Caco-2 (cell line): Measurements from ENCODE around the gene CLDND1. TPM values are rescaled to one million over a fixed set of nuclear protein-coding genes. Genes with fewer than 3 reads are reported as not detected.

Source experiments
- BruUV-seq: library from RNA; stranded (reverse); fragments of 400-500 nt; replicated peaks from 2 replicates; lab custom pipeline; 2021; lab: Mats Ljungman, UMichigan
- CTCF ChIA-PET: fragments of 300-600 bp; sonication (Branson Sonifier 250); formaldehyde crosslinking; loops from one replicate; lab custom pipeline; 2022; ENCODE audit warnings: antibody characterized with exemption; lab: Charles Lee
- POLR2A ChIA-PET: fragments of 300-600 bp; sonication (Branson Sonifier 250); formaldehyde crosslinking; loops from one replicate; lab custom pipeline; 2022; ENCODE audit warnings: antibody characterized with exemption; lab: Charles Lee
- DNase-seq, 2 experiments: peaks; one replicate each; pipeline versions ENCODE4 v3.0.0 to v3.0.0-alpha.2; 2020 to 2022
- H3K27me3 ChIP-seq: replicated peaks from 2 replicates; pipeline ENCODE4 v1.6.0; 2011; ENCODE audit warnings: low read length; ENCODE audit not compliant: control insufficient read depth, insufficient read depth
- H3K36me3 ChIP-seq: 2 replicates; pipeline ENCODE4 v1.5.1; 2011; ENCODE audit warnings: low read length; ENCODE audit not compliant: control insufficient read depth, insufficient read depth
- H3K4me1 ChIP-seq: fragments of 250-450 bp; sonication (Bioruptor Pico); 2 replicates; pipeline ENCODE4 v1.5.1; 2020; ENCODE audit warnings: mild to moderate bottlenecking
- H3K4me3 ChIP-seq: 2 replicates; pipeline ENCODE4 v1.5.1; 2011; ENCODE audit warnings: low read depth, mild to moderate bottlenecking, control low read depth, low read length
- H3K9me3 ChIP-seq: fragments of 250-450 bp; sonication (Bioruptor Pico); 2 replicates; pipeline ENCODE4 v1.5.1; 2020; ENCODE audit warnings: mild to moderate bottlenecking, moderate library complexity
- H3K27ac Mint-ChIP-seq: one replicate; pipeline ENCODE4 v1.8.0; 2022; ENCODE audit warnings: mixed read lengths; ENCODE audit not compliant: unreplicated experiment
- H3K27me3 Mint-ChIP-seq: one replicate; pipeline ENCODE4 v1.8.0; 2022; ENCODE audit warnings: mixed read lengths; ENCODE audit not compliant: insufficient read depth, unreplicated experiment
- H3K36me3 Mint-ChIP-seq: one replicate; pipeline ENCODE4 v1.8.0; 2022; ENCODE audit warnings: mild to moderate bottlenecking, mixed read lengths; ENCODE audit not compliant: insufficient read depth, unreplicated experiment
- H3K4me1 Mint-ChIP-seq: one replicate; pipeline ENCODE4 v1.8.0; 2022; ENCODE audit warnings: low read depth, mixed read lengths; ENCODE audit not compliant: unreplicated experiment
- H3K4me3 Mint-ChIP-seq: one replicate; pipeline ENCODE4 v1.8.0; 2022; ENCODE audit warnings: mild to moderate bottlenecking, moderate library complexity, mixed read lengths; ENCODE audit not compliant: unreplicated experiment
- H3K9me3 Mint-ChIP-seq: one replicate; pipeline ENCODE4 v1.8.0; 2022; ENCODE audit warnings: mixed read lengths; ENCODE audit not compliant: unreplicated experiment
- intact Hi-C: fragments of 100-400 bp; cut with micrococcal nuclease; formaldehyde crosslinking; loops from one replicate; pipeline ENCODE4 v1.10.0; 2022; ENCODE audit not compliant: unreplicated experiment
- total RNA-seq: library from RNA; stranded (reverse); gene quantifications from 2 replicates; pipeline ENCODE4 v1.2.3, GENCODE V29; 2022
- TF ChIP-seq, protein P1 (sequence below), 2 experiments: fragments of 200-600 bp in 1 of 2; IDR thresholded peaks; 1 replicate in 1 of 2; 2 replicates in 1 of 2; pipeline versions ENCODE4 v1.5.1 to v1.8.0; 2011 to 2022; ENCODE audit warnings: antibody characterized with exemption in 1 of 2, control low read depth in 1 of 2, inconsistent platforms in 1 of 2, low read depth in 1 of 2, low read length in 1 of 2, mild to moderate bottlenecking in 1 of 2, moderate library complexity in 1 of 2; ENCODE audit not compliant: insufficient read depth in 1 of 2, severe bottlenecking in 1 of 2, unreplicated experiment in 1 of 2

CLDND1 gene
- total RNA-seq, 1 experiment from 2014 or later = 56.0 TPM

DNA sequence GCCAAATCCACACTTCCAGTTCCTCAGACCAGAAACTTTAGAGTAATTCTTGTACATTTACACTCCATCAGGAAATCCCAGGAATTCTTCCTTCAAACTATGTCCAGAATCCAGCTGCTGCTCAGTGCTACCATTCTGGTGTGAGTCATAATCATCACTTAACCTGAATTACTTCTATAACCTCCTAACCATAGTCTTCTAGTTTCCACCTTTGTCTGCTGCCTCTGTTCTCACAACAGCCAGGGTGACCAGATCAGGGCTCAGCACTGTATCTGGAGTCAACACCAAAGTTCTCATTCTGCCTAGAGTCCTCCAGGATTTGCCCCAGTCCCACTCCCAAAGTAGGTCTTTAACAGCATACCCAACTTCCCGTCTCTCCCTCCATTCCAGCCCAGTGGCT, 3.4 kb downstream of the CLDND1 start:
- Mint-ChIP-seq H3K4me3 (no peak overlapping the region), H3K4me1 (no peaks in the 10 kb centered on the region), H3K36me3 (peaks cover 33% of the 10 kb centered on the region), H3K9me3 (no peaks in the 10 kb centered on the region), H3K27me3 (no peaks in the 10 kb centered on the region), H3K27ac (peak overlapping the region; percentile 33)
- DNase-seq = no peak
- H3K36me3 ChIP-seq = no peaks in the 10 kb centered on the region; the same call in 1 of the 2 replicates
- H3K9me3 ChIP-seq = no peaks in the 10 kb centered on the region
- ChIA-PET POLR2A (no interaction called here), CTCF (no interaction called here)
- no peak overlapping the region for H3K4me3 ChIP-seq
- no peaks in the 10 kb centered on the region for H3K4me1 ChIP-seq
- no TSS peak for BruUV-seq
- intact Hi-C loops = no loop called here
- no peaks in the 10 kb centered on the region for H3K27me3 ChIP-seq
- TF ChIP-seq, protein P1, sequence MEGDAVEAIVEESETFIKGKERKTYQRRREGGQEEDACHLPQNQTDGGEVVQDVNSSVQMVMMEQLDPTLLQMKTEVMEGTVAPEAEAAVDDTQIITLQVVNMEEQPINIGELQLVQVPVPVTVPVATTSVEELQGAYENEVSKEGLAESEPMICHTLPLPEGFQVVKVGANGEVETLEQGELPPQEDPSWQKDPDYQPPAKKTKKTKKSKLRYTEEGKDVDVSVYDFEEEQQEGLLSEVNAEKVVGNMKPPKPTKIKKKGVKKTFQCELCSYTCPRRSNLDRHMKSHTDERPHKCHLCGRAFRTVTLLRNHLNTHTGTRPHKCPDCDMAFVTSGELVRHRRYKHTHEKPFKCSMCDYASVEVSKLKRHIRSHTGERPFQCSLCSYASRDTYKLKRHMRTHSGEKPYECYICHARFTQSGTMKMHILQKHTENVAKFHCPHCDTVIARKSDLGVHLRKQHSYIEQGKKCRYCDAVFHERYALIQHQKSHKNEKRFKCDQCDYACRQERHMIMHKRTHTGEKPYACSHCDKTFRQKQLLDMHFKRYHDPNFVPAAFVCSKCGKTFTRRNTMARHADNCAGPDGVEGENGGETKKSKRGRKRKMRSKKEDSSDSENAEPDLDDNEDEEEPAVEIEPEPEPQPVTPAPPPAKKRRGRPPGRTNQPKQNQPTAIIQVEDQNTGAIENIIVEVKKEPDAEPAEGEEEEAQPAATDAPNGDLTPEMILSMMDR (IDR thresholded peaks at IDR 0.05; ENCODE audit: insufficient read depth in 1 of 2, low read depth in 1 of 2, low read length in 1 of 2, severe bottlenecking in 1 of 2, unreplicated experiment in 1 of 2) = no peak

DNA sequence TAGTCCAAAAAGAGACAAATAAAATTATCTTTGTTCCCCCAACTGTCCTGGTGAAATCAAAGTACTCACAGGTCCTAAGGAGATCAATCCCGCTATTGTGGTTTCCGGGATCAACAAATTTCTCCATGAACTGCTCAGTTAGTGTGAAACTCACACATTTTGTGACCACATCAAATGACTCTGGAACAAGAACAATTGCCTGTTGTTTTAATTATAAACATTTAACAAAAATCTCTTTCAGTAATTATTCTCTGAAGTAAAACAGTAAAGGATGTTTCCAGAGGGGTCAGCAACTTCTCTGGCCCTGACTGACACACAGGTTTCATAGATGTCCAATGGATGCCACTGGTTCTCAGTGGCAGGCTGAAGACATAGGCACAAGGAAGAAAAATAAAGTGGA, 3.9 kb downstream of the CLDND1 start:
- Histone ChIP-seq H3K27me3 (no peaks in the 10 kb centered on the region), H3K36me3 (no peaks in the 10 kb centered on the region; the same call in 1 of the 2 replicates), H3K9me3 (no peaks in the 10 kb centered on the region), H3K4me1 (no peaks in the 10 kb centered on the region), H3K4me3 (no peak overlapping the region)
- no TSS peak for BruUV-seq
- no peaks in the 10 kb centered on the region for H3K9me3 Mint-ChIP-seq
- ChIA-PET CTCF (no interaction called here), POLR2A (no interaction called here)
- H3K4me3 Mint-ChIP-seq = no peak overlapping the region
- no peak for DNase-seq
- H3K4me1 Mint-ChIP-seq = no peaks in the 10 kb centered on the region
- H3K27ac Mint-ChIP-seq = no peak overlapping the region
- TF ChIP-seq, protein P1 (IDR thresholded peaks at IDR 0.05; ENCODE audit: insufficient read depth in 1 of 2, low read depth in 1 of 2, low read length in 1 of 2, severe bottlenecking in 1 of 2, unreplicated experiment in 1 of 2) = no peak
- peaks cover 33% of the 10 kb centered on the region for H3K36me3 Mint-ChIP-seq
- intact Hi-C loops = no loop called here
- H3K27me3 Mint-ChIP-seq = no peaks in the 10 kb centered on the region

DNA sequence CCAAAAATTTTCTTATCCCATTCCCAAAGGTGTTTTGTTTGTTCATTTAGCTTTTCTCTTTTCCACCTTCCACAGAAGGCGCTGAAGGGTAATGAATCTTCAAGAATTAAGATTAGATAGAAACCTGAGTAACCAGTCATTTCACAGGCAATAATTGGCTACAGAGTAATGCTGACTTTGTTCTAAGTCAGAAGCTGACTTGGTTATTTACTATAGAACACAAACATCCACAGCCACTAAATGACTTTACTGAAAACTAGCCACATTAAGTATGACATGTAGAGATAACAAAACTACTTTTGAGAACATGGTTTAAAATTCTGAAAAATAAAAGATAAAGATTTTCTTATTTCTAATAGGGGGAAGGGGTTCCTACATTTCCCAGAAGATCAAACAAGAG, 7.8 kb downstream of the CLDND1 start:
- Mint-ChIP-seq H3K27me3 (no peaks in the 10 kb centered on the region), H3K4me3 (no peak overlapping the region), H3K9me3 (no peaks in the 10 kb centered on the region), H3K36me3 (peaks cover 22% of the 10 kb centered on the region), H3K4me1 (no peaks in the 10 kb centered on the region), H3K27ac (no peak overlapping the region)
- Histone ChIP-seq H3K9me3 (no peaks in the 10 kb centered on the region), H3K27me3 (no peaks in the 10 kb centered on the region), H3K36me3 (no peaks in the 10 kb centered on the region; the same call in 1 of the 2 replicates), H3K4me1 (no peaks in the 10 kb centered on the region), H3K4me3 (no peak overlapping the region)
- TF ChIP-seq, protein P1 (IDR thresholded peaks at IDR 0.05; ENCODE audit: insufficient read depth in 1 of 2, low read depth in 1 of 2, low read length in 1 of 2, severe bottlenecking in 1 of 2, unreplicated experiment in 1 of 2) = no peak
- intact Hi-C loops = no loop called here
- CTCF ChIA-PET = no interaction called here
- POLR2A ChIA-PET = no interaction called here
- no TSS peak for BruUV-seq
- DNase-seq = no peak
